ENCODE results near the gene ARHGAP6. TPM values are rescaled to one million over a fixed set of nuclear protein-coding genes. Genes with fewer than 3 reads are reported as not detected.

Gene ARHGAP6
- total and polyA plus RNA-seq, 2 experiments from 2014 or later = 0.26 to 0.59 TPM

- no peaks in the 10 kb centered on the region for H3K9me2 ChIP-seq (ENCODE audit: insufficient read depth)
- Mint-ChIP-seq H3K36me3 (ENCODE audit: low read depth) (no peaks in the 10 kb centered on the region), H3K27me3 (ENCODE audit: insufficient read depth, low read depth, poor library complexity) (peaks cover 5% of the 10 kb centered on the region), H3K4me1 (peaks cover 6% of the 10 kb centered on the region; the same call in 2 of the 3 replicates), H3K9me3 (no peaks in the 10 kb centered on the region), H3K27ac (no peak overlapping the region), H3K4me3 (no peak overlapping the region)
- no peaks in the 10 kb centered on the region for H3F3A ChIP-seq (replicated peaks; ENCODE audit: low read depth)
- peaks cover 23% of the 10 kb centered on the region for H3K27me3 ChIP-seq (ENCODE audit: insufficient read depth)
- H3K4me3 ChIP-seq = no peak overlapping the region
- TF ChIP-seq STAT1 (IDR thresholded peaks at IDR 0.05; ENCODE audit: unreplicated experiment) (no peak), NANOG (IDR thresholded peaks at IDR 0.05; ENCODE audit: borderline replicate concordance) (no peak), CREB1 (CRISPR knock-in tag; IDR thresholded peaks at IDR 0.05; ENCODE audit: low read depth) (no peak), ZNF331 (CRISPR knock-in tag; IDR thresholded peaks at IDR 0.05; ENCODE audit: low read depth) (no peak), POLR2AphosphoS5 (IDR thresholded peaks at IDR 0.05; ENCODE audit: low read depth) (no peak), REST (IDR thresholded peaks at IDR 0.05; ENCODE audit: unreplicated experiment) (no peak), EZH2phosphoT487 (IDR thresholded peaks at IDR 0.05; ENCODE audit: unreplicated experiment) (no peak), EZH2 (IDR thresholded peaks at IDR 0.05; ENCODE audit: low read depth, unreplicated experiment) (no peak), ZNF114 (CRISPR knock-in tag; IDR thresholded peaks at IDR 0.05) (no peak), JUNB (IDR thresholded peaks at IDR 0.05; ENCODE audit: unreplicated experiment) (no peak), CTCF (conservative IDR thresholded peaks at IDR 0.05; ENCODE audit: low read depth in 2 of 2) (no peak)
- TF ChIP-seq, protein P1, sequence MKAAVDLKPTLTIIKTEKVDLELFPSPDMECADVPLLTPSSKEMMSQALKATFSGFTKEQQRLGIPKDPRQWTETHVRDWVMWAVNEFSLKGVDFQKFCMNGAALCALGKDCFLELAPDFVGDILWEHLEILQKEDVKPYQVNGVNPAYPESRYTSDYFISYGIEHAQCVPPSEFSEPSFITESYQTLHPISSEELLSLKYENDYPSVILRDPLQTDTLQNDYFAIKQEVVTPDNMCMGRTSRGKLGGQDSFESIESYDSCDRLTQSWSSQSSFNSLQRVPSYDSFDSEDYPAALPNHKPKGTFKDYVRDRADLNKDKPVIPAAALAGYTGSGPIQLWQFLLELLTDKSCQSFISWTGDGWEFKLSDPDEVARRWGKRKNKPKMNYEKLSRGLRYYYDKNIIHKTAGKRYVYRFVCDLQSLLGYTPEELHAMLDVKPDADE (IDR thresholded peaks at IDR 0.05) = no peak
- TF ChIP-seq, protein P2, sequence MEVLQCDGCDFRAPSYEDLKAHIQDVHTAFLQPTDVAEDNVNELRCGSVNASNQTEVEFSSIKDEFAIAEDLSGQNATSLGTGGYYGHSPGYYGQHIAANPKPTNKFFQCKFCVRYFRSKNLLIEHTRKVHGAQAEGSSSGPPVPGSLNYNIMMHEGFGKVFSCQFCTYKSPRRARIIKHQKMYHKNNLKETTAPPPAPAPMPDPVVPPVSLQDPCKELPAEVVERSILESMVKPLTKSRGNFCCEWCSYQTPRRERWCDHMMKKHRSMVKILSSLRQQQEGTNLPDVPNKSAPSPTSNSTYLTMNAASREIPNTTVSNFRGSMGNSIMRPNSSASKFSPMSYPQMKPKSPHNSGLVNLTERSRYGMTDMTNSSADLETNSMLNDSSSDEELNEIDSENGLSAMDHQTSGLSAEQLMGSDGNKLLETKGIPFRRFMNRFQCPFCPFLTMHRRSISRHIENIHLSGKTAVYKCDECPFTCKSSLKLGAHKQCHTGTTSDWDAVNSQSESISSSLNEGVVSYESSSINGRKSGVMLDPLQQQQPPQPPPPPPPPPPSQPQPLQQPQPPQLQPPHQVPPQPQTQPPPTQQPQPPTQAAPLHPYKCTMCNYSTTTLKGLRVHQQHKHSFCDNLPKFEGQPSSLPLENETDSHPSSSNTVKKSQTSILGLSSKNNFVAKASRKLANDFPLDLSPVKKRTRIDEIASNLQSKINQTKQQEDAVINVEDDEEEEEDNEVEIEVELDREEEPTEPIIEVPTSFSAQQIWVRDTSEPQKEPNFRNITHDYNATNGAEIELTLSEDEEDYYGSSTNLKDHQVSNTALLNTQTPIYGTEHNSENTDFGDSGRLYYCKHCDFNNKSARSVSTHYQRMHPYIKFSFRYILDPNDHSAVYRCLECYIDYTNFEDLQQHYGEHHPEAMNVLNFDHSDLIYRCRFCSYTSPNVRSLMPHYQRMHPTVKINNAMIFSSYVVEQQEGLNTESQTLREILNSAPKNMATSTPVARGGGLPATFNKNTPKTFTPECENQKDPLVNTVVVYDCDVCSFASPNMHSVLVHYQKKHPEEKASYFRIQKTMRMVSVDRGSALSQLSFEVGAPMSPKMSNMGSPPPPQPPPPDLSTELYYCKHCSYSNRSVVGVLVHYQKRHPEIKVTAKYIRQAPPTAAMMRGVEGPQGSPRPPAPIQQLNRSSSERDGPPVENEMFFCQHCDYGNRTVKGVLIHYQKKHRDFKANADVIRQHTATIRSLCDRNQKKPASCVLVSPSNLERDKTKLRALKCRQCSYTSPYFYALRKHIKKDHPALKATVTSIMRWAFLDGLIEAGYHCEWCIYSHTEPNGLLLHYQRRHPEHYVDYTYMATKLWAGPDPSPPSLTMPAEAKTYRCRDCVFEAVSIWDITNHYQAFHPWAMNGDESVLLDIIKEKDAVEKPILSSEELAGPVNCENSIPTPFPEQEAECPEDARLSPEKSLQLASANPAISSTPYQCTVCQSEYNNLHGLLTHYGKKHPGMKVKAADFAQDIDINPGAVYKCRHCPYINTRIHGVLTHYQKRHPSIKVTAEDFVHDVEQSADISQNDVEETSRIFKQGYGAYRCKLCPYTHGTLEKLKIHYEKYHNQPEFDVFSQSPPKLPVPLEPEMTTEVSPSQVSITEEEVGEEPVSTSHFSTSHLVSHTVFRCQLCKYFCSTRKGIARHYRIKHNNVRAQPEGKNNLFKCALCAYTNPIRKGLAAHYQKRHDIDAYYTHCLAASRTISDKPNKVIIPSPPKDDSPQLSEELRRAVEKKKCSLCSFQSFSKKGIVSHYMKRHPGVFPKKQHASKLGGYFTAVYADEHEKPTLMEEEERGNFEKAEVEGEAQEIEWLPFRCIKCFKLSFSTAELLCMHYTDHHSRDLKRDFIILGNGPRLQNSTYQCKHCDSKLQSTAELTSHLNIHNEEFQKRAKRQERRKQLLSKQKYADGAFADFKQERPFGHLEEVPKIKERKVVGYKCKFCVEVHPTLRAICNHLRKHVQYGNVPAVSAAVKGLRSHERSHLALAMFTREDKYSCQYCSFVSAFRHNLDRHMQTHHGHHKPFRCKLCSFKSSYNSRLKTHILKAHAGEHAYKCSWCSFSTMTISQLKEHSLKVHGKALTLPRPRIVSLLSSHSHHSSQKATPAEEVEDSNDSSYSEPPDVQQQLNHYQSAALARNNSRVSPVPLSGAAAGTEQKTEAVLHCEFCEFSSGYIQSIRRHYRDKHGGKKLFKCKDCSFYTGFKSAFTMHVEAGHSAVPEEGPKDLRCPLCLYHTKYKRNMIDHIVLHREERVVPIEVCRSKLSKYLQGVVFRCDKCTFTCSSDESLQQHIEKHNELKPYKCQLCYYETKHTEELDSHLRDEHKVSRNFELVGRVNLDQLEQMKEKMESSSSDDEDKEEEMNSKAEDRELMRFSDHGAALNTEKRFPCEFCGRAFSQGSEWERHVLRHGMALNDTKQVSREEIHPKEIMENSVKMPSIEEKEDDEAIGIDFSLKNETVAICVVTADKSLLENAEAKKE (CRISPR knock-in tag; IDR thresholded peaks at IDR 0.05) = no peak
- no peaks in the 10 kb centered on the region for H4K20me1 ChIP-seq (replicated peaks; ENCODE audit: insufficient read depth)
- H3K27ac ChIP-seq (ENCODE audit: low read depth) = no peak overlapping the region
- H3K4me2 ChIP-seq = no peak overlapping the region
- H3K4me1 ChIP-seq (ENCODE audit: insufficient read depth) = no peaks in the 10 kb centered on the region
- H3K79me2 ChIP-seq (replicated peaks; ENCODE audit: insufficient read depth) = no peaks in the 10 kb centered on the region
- H3K36me3 ChIP-seq (ENCODE audit: insufficient read depth) = no peaks in the 10 kb centered on the region
- no peak overlapping the region for H2AFZ ChIP-seq
- no peak for ATAC-seq
- DNase-seq (ENCODE audit: low spot score) = no peak
Observed at GRCh38 chrX:11423362-11423818, 242.3 kb downstream of the ARHGAP6 start.
